H1 (cell line): Measurements from ENCODE around the gene PLEKHA4.

Experiments
- CHD1 ChIP-seq: IDR thresholded peaks from 2 replicates; pipeline ENCODE4 v1.6.1; 2012; ENCODE audit warnings: low read depth, low read length, improper control_type of control experiment
- GABPA ChIP-seq: IDR thresholded peaks from 2 replicates; pipeline ENCODE4 v1.6.1; 2011; ENCODE audit warnings: mild to moderate bottlenecking, low read length, moderate library complexity, borderline replicate concordance; ENCODE audit not compliant: insufficient read depth
- HDAC6 ChIP-seq: IDR thresholded peaks from one replicate; pipeline ENCODE4 v1.7.1; 2012; ENCODE audit warnings: low read depth, mild to moderate bottlenecking, inconsistent platforms, low read length, moderate library complexity
- JUN ChIP-seq: IDR thresholded peaks from 2 replicates; pipeline ENCODE4 v1.6.1; 2011; ENCODE audit warnings: low read depth, mild to moderate bottlenecking, improper control_type of control experiment, low read length
- KDM1A ChIP-seq: fragments of 200-600, 300-600 bp; sonication (generic); IDR thresholded peaks from 2 replicates; pipeline ENCODE4 v1.7.1; 2016; ENCODE audit warnings: mild to moderate bottlenecking, low read length, borderline replicate concordance
- MAFK ChIP-seq: IDR thresholded peaks from 2 replicates; pipeline ENCODE4 v1.6.1; 2012; ENCODE audit warnings: low read depth, mild to moderate bottlenecking, improper control_type of control experiment, low read length
- SIX5 ChIP-seq: IDR thresholded peaks from 2 replicates; pipeline ENCODE4 v1.6.1; 2011; ENCODE audit warnings: mild to moderate bottlenecking, low read depth, low read length
- SP4 ChIP-seq: IDR thresholded peaks from 2 replicates; pipeline ENCODE4 v1.6.1; 2012; ENCODE audit warnings: low read length, inconsistent platforms
- TF ChIP-seq, protein P1 (sequence below), 3 experiments: IDR thresholded peaks; 1 replicate in 2 of 3; 2 replicates in 1 of 3; pipeline versions ENCODE4 v1.5.1 to v1.6.1; 2011; ENCODE audit warnings: low read length in 3 of 3, mild to moderate bottlenecking in 3 of 3, inconsistent platforms in 2 of 3, low read depth in 1 of 3, moderate library complexity in 1 of 3; ENCODE audit not compliant: insufficient read depth in 1 of 3; ENCODE audit errors: control extremely low read depth in 1 of 3
- TF ChIP-seq, protein P2 (sequence below): IDR thresholded peaks from 2 replicates; pipeline ENCODE4 v1.6.1; 2012; ENCODE audit warnings: low read length, inconsistent platforms

DNA sequence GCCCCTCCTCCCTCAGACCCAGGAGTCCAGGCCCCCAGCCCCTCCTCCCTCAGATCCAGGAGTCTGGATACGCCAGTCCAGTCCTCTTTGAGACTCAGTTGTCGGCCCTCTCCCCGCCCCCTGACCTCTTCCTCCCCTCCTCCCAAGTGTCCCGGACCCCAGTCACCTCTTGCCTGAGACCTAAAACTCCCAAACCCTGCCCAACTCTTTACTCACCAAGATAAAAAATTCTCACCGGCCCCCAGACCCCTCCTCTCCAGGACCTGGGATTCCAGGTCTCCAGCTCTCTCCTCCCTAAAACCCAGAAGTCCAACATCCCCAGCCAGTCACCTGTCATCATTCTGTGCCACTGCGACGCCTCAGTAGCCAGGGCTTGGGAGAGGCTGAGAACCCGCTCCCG is 30.7 kb downstream of the PLEKHA4 start:
- TF ChIP-seq, protein P1, sequence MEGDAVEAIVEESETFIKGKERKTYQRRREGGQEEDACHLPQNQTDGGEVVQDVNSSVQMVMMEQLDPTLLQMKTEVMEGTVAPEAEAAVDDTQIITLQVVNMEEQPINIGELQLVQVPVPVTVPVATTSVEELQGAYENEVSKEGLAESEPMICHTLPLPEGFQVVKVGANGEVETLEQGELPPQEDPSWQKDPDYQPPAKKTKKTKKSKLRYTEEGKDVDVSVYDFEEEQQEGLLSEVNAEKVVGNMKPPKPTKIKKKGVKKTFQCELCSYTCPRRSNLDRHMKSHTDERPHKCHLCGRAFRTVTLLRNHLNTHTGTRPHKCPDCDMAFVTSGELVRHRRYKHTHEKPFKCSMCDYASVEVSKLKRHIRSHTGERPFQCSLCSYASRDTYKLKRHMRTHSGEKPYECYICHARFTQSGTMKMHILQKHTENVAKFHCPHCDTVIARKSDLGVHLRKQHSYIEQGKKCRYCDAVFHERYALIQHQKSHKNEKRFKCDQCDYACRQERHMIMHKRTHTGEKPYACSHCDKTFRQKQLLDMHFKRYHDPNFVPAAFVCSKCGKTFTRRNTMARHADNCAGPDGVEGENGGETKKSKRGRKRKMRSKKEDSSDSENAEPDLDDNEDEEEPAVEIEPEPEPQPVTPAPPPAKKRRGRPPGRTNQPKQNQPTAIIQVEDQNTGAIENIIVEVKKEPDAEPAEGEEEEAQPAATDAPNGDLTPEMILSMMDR (IDR thresholded peaks at IDR 0.05; ENCODE audit: control extremely low read depth in 1 of 3, insufficient read depth in 1 of 3, low read depth in 1 of 3, low read length in 3 of 3) = no peak
- TF ChIP-seq, protein P2, sequence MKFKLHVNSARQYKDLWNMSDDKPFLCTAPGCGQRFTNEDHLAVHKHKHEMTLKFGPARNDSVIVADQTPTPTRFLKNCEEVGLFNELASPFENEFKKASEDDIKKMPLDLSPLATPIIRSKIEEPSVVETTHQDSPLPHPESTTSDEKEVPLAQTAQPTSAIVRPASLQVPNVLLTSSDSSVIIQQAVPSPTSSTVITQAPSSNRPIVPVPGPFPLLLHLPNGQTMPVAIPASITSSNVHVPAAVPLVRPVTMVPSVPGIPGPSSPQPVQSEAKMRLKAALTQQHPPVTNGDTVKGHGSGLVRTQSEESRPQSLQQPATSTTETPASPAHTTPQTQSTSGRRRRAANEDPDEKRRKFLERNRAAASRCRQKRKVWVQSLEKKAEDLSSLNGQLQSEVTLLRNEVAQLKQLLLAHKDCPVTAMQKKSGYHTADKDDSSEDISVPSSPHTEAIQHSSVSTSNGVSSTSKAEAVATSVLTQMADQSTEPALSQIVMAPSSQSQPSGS = no peak
- TF ChIP-seq SIX5 = no peak
- no peak for TF ChIP-seq CHD1
- no peak for TF ChIP-seq MAFK
- TF ChIP-seq JUN = no peak
- no peak for TF ChIP-seq HDAC6
- TF ChIP-seq GABPA = no peak
- TF ChIP-seq SP4 = no peak
- no peak for TF ChIP-seq KDM1A
